GM18517 (cell line): ENCODE measurements around the gene ZNF559.

Experiments used
- ATAC-seq: cut with Tn5 transposase; IDR thresholded peaks from one replicate; pipeline ENCODE4 v1.9.1; 2021; ENCODE audit warnings: mild to moderate bottlenecking, moderate library complexity; ENCODE audit not compliant: unreplicated experiment

Gene ZNF559

DNA sequence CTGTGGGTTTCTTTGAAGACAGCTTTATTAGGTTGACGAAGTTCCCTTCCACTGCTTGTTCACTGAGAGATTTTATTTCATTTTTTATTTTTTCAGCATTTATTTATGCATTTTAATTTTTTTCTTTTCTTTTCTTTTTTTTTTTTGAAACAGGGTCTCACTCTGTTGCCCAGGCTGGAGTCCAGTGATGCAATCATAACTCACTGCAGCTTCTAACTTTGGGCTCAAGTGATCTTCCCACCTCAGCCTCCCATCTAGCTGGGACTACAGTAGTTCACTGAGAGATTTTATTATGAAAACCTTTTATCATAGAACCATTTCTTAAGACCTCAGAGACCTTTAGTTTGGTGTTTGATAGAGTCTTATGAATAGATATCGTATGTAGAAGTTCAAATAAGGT is 28.5 kb downstream of the ZNF559 start:
- ATAC-seq: no peak

DNA sequence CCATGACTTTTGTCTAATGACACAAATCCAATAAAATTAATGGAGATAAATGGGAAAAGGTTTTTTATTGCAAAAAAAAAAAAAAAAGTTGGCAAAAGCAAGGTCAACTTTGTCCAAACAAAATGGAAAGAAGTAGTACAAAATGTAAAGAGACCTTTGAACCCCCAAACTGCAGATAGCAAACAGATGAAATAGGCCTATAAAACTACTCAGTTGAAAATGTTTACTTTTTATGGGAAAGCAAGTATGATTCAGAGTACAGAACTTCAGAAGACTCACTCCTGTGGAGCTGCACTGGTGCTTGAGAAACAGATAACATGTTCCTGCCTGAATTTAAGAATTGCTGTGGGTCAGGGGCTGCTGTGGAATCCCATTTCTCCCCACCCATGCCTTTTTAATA is 29.0 kb downstream of the ZNF559 start:
- no peak for ATAC-seq

GRCh38 chr19:9354651-9355050 is 30.7 kb downstream of the ZNF559 start:
- no peak for ATAC-seq

DNA sequence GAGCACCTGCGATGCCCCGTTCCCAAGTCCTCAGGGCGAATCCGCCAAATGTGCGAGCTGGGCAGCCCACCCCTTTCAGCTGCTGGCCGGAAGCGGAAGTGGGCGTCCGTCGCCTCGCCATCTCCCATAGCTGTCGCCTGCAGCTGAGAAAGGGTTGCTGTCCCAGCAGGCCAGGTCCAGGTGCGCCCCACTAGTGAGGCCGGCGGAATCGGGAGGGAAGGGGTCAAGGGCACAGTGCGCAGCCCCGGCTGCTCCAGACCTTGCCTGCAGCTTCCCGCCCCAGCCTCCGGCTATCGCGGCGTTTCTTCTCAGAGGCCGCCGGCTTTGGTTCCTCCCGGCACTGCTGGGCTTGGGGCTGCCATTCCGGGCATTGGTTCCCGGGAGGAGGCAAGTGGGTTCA is 38.9 kb downstream of the ZNF559 start, which contains the start of gene ZNF177:
Gene ZNF177, plus strand, starts transcription at position 109 of the 400 bp plus-strand sequence. CDS start 15,299 bp downstream, outside the sequence.
- ATAC-seq: no peak

GRCh38 chr19:9370738-9371619 is 47.0 kb downstream of the ZNF559 start:
- ATAC-seq: no peak

GRCh38 chr19:9381361-9381785 is 57.4 kb downstream of the ZNF559 start:
- ATAC-seq: no peak
